H9 (cell line): Measurements from ENCODE around the gene THSD4. TPM values are rescaled to one million over a fixed set of nuclear protein-coding genes. Genes with fewer than 3 reads are reported as not detected.

Experiments used
- DNase-seq: peaks from one replicate; pipeline ENCODE4 v3.0.0-alpha.2; 2017
- H2AFZ ChIP-seq: one replicate; pipeline ENCODE4 v1.6.1; 2013; ENCODE audit warnings: mild to moderate bottlenecking, low read length, control low read depth, moderate library complexity
- H2AK5ac ChIP-seq: 2 replicates; pipeline ENCODE4 v1.6.1; 2013; ENCODE audit warnings: low read length, control low read depth, mixed read lengths; ENCODE audit not compliant: insufficient read length
- H2BK120ac ChIP-seq: one replicate; pipeline ENCODE4 v1.6.1; 2013; ENCODE audit warnings: low read depth, mild to moderate bottlenecking, low read length, control low read depth, inconsistent platforms; ENCODE audit not compliant: poor library complexity, severe bottlenecking
- H2BK12ac ChIP-seq: 2 replicates; pipeline ENCODE4 v1.6.1; 2013; ENCODE audit warnings: low read length, control low read depth, mixed read lengths, low read depth; ENCODE audit not compliant: insufficient read length
- H2BK15ac ChIP-seq: 2 replicates; pipeline ENCODE4 v1.6.1; 2013; ENCODE audit warnings: low read depth, low read length, control low read depth
- H2BK20ac ChIP-seq: one replicate; pipeline ENCODE4 v1.6.1; 2013; ENCODE audit warnings: low read depth, mild to moderate bottlenecking, low read length, control low read depth, inconsistent platforms; ENCODE audit not compliant: poor library complexity, severe bottlenecking
- H2BK5ac ChIP-seq: 2 replicates; pipeline ENCODE4 v1.6.1; 2013; ENCODE audit warnings: low read length, control low read depth, mixed read lengths; ENCODE audit not compliant: insufficient read length
- H3K14ac ChIP-seq: 2 replicates; pipeline ENCODE4 v1.6.1; 2013; ENCODE audit warnings: low read length, control low read depth; ENCODE audit not compliant: insufficient read depth
- H3K18ac ChIP-seq: 2 replicates; pipeline ENCODE4 v1.6.1; 2013; ENCODE audit warnings: low read depth, mild to moderate bottlenecking, mixed read lengths, low read length, control low read depth; ENCODE audit not compliant: insufficient read length
- H3K23ac ChIP-seq: 2 replicates; pipeline ENCODE4 v1.6.1; 2013; ENCODE audit warnings: low read length, control low read depth, mixed read lengths, low read depth; ENCODE audit not compliant: insufficient read length
- H3K23me2 ChIP-seq: 2 replicates; pipeline ENCODE4 v1.6.1; 2013; ENCODE audit warnings: low read depth, mild to moderate bottlenecking, mixed read lengths, low read length, control low read depth; ENCODE audit not compliant: insufficient read length, poor library complexity, severe bottlenecking
- H3K27ac ChIP-seq: 2 replicates; pipeline ENCODE4 v1.5.1; 2013; ENCODE audit warnings: low read length, control low read depth, mixed read lengths, low read depth; ENCODE audit not compliant: insufficient read length
- H3K27me3 ChIP-seq: 2 replicates; pipeline ENCODE4 v1.6.1; 2013; ENCODE audit warnings: low read length, control low read depth, inconsistent platforms; ENCODE audit not compliant: insufficient read depth
- H3K4ac ChIP-seq: 2 replicates; pipeline ENCODE4 v1.6.1; 2013; ENCODE audit warnings: low read depth, mild to moderate bottlenecking, control low read depth, inconsistent platforms, low read length, moderate library complexity
- H3K4me1 ChIP-seq: 2 replicates; pipeline ENCODE4 v1.6.1; 2013; ENCODE audit warnings: low read length, control low read depth, inconsistent platforms; ENCODE audit not compliant: insufficient read depth
- H3K4me2 ChIP-seq: 2 replicates; pipeline ENCODE4 v1.6.1; 2013; ENCODE audit warnings: low read length, control low read depth, mixed read lengths; ENCODE audit not compliant: insufficient read length, insufficient read depth
- H3K56ac ChIP-seq: 2 replicates; pipeline ENCODE4 v1.6.1; 2013; ENCODE audit warnings: low read depth, mild to moderate bottlenecking, mixed read lengths, low read length, control low read depth; ENCODE audit not compliant: insufficient read length
- H3K79me1 ChIP-seq: 2 replicates; pipeline ENCODE4 v1.6.1; 2013; ENCODE audit warnings: low read depth, mild to moderate bottlenecking, moderate library complexity, low read length, control low read depth, inconsistent platforms; ENCODE audit not compliant: insufficient read depth, poor library complexity, severe bottlenecking
- H3K79me2 ChIP-seq: 2 replicates; pipeline ENCODE4 v1.6.1; 2013; ENCODE audit warnings: low read length, control low read depth, inconsistent platforms; ENCODE audit not compliant: insufficient read depth
- H3K9ac ChIP-seq: 2 replicates; pipeline ENCODE4 v1.6.1; 2013; ENCODE audit warnings: low read length, control low read depth, mixed read lengths; ENCODE audit not compliant: insufficient read length; ENCODE audit errors: extremely low read depth
- H3K9me3 ChIP-seq: one replicate; pipeline ENCODE4 v1.6.1; 2013; ENCODE audit warnings: low read depth, low read length, inconsistent platforms; ENCODE audit not compliant: control insufficient read depth
- H3T11ph ChIP-seq: one replicate; pipeline ENCODE4 v1.6.1; 2013; ENCODE audit warnings: mild to moderate bottlenecking, low read length, control low read depth, inconsistent platforms
- H4K20me1 ChIP-seq: one replicate; pipeline ENCODE4 v1.6.1; 2013; ENCODE audit not compliant: control insufficient read depth, insufficient read length, insufficient read depth
- H4K5ac ChIP-seq: 2 replicates; pipeline ENCODE4 v1.6.1; 2013; ENCODE audit warnings: low read depth, mild to moderate bottlenecking, mixed read lengths, low read length, control low read depth; ENCODE audit not compliant: insufficient read length
- H4K8ac ChIP-seq: replicated peaks from 2 replicates; pipeline ENCODE4 v1.6.1; 2013; ENCODE audit warnings: low read length, control low read depth, mixed read lengths, low read depth; ENCODE audit not compliant: insufficient read length
- H4K91ac ChIP-seq: 2 replicates; pipeline ENCODE4 v1.6.1; 2013; ENCODE audit warnings: low read depth, mild to moderate bottlenecking, moderate library complexity, mixed read lengths, low read length, control low read depth; ENCODE audit not compliant: insufficient read length
- H3K27ac Mint-ChIP-seq, 3 experiments: 2 replicates in 2 of 3; 3 replicates in 1 of 3; pipeline ENCODE4 v1.8.0; 2020 to 2021; ENCODE audit warnings: mixed read lengths in 3 of 3, mild to moderate bottlenecking in 1 of 3, moderate library complexity in 1 of 3
- H3K27me3 Mint-ChIP-seq: 2 replicates; pipeline ENCODE4 v1.8.0; 2021; ENCODE audit warnings: low read depth, mild to moderate bottlenecking, moderate library complexity, mixed read lengths
- H3K36me3 Mint-ChIP-seq, 3 experiments: 2 replicates in 2 of 3; 3 replicates in 1 of 3; pipeline ENCODE4 v1.8.0; 2020 to 2021; ENCODE audit warnings: low read depth in 3 of 3, mixed read lengths in 3 of 3; ENCODE audit not compliant: insufficient read depth in 1 of 3
- H3K4me1 Mint-ChIP-seq, 2 experiments: 2 replicates each; pipeline ENCODE4 v1.8.0; 2020; ENCODE audit warnings: mixed read lengths in 2 of 2
- H3K4me3 Mint-ChIP-seq, 2 experiments: 2 replicates in 1 of 2; 3 replicates in 1 of 2; pipeline ENCODE4 v1.8.0; 2020 to 2021; ENCODE audit warnings: mild to moderate bottlenecking in 2 of 2, mixed read lengths in 2 of 2, moderate library complexity in 1 of 2
- H3K9me3 Mint-ChIP-seq, 2 experiments: 2 replicates in 1 of 2; 3 replicates in 1 of 2; pipeline ENCODE4 v1.8.0; 2020; ENCODE audit warnings: mild to moderate bottlenecking in 2 of 2, mixed read lengths in 2 of 2, moderate library complexity in 1 of 2
- CTCF ChIP-seq: fragments of 200-600 bp; sonication (generic); conservative IDR thresholded peaks from 3 replicates; pipeline ENCODE4 v1.8.0; 2021; ENCODE audit warnings: antibody characterized with exemption, mild to moderate bottlenecking
- WGBS: extraction: QIAGEN DNeasy Blood & Tissue Kit; methylation state at CpG from one replicate; pipeline ENCODE4 v1.1.7; 2013; ENCODE audit warnings: missing lambda C conversion rate, low lambda C conversion rate, mixed read lengths; ENCODE audit not compliant: insufficient read length; ENCODE audit errors: extremely low coverage; 5-methylcytosine and 5-hydroxymethylcytosine counted together
- total RNA-seq: library from RNA; stranded (reverse); gene quantifications from 2 replicates; pipeline ENCODE4 v1.2.1, GENCODE V29; 2021

The THSD4 gene
- total RNA-seq, 1 experiment from 2014 or later = 5.5 TPM

DNA sequence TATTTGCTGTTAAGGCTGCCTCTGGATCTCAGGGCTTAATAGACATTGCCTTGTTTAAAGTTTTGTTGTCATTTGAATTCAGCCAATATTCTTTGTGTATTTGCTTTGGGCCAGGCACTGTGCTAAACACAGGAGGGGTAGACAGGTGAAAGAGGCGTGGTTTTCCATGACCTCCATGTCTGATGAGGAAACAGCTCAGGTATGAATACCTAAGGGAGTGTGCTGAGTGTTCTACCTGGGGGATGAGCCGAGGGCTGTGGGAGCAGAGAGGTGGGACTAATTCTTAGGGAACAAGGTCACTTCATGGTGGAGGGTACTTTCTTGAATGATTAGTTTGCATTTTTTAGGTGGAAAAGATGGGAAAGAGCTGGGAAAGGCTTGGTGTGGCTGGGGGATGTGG lies 108.2 kb downstream of the THSD4 start:
- H3K56ac ChIP-seq = no peak overlapping the region
- H3K4me3 Mint-ChIP-seq = no peak overlapping the region
- no peak overlapping the region for H3K4ac ChIP-seq
- no peak overlapping the region for H2BK5ac ChIP-seq
- H4K91ac ChIP-seq = no peak overlapping the region
- no peak overlapping the region for H3K27ac ChIP-seq
- no peaks in the 10 kb centered on the region for H3K23me2 ChIP-seq
- no peak overlapping the region for H4K8ac ChIP-seq
- DNase-seq = no peak
- no peak overlapping the region for H3K9ac ChIP-seq
- no peak overlapping the region for H3T11ph ChIP-seq
- no peak overlapping the region for H3K23ac ChIP-seq
- H3K9me3 Mint-ChIP-seq = peaks cover 0 to 4% of the 10 kb centered on the region in 2 experiments; a peak in 1 of 5 replicates
- H3K4me1 ChIP-seq = no peaks in the 10 kb centered on the region; the same call in 1 of the 2 replicates
- H3K79me2 ChIP-seq = no peaks in the 10 kb centered on the region
- H2BK12ac ChIP-seq = no peak overlapping the region
- no peak overlapping the region for H4K5ac ChIP-seq
- H2AFZ ChIP-seq = no peak overlapping the region
- H2AK5ac ChIP-seq = no peak overlapping the region
- H2BK120ac ChIP-seq = no peak overlapping the region
- no peak overlapping the region for H3K27ac Mint-ChIP-seq
- H3K27me3 Mint-ChIP-seq = peaks cover 2% of the 10 kb centered on the region; the same call in 1 of the 2 replicates
- no peaks in the 10 kb centered on the region for H3K79me1 ChIP-seq
- H3K18ac ChIP-seq = no peak overlapping the region
- no peaks in the 10 kb centered on the region for H3K27me3 ChIP-seq
- no CpG with 5 or more reads among the region's 2 CpGs for WGBS
- no peak overlapping the region for H2BK20ac ChIP-seq
- TF ChIP-seq CTCF = no peak
- H3K14ac ChIP-seq = no peak overlapping the region
- peaks cover 0 to 4% (median 3%) of the 10 kb centered on the region in 3 experiments; a peak in 3 of 7 replicates for H3K36me3 Mint-ChIP-seq
- H3K4me1 Mint-ChIP-seq = peaks cover 27 to 34% of the 10 kb centered on the region in 2 experiments
- H2BK15ac ChIP-seq = no peak overlapping the region
- H4K20me1 ChIP-seq = no peaks in the 10 kb centered on the region
- no peaks in the 10 kb centered on the region for H3K9me3 ChIP-seq
- no peak overlapping the region for H3K4me2 ChIP-seq
